Midbrain (tissue), 1 donor: ENCODE results near the gene DCAF12L2.
"Not testable (repeated sequence)": the region's sequence is repeated elsewhere in the genome, so short reads cannot be mapped to it uniquely, and the experiment has no call there.

Source experiments
- DNase-seq: peaks from one replicate; lab custom pipeline; 2025; lab: John Stamatoyannopoulos, UW

DCAF12L2 gene

GRCh38 chrX:126165721-126166461, at the start of gene DCAF12L2:
DCAF12L2 (minus strand) TSS chrX:126166289; CDS start chrX:126165924, 365 bp downstream.
- DNase-seq = no peak

- DNase-seq = not testable (repeated sequence)
These were observed 24.8 kb upstream of the DCAF12L2 start for GRCh38 chrX:126190888-126191287.

GRCh38 chrX:126177133-126177840, 11.2 kb upstream of the DCAF12L2 start:
- DNase-seq = no peak

- DNase-seq = no peak
These were observed 4.6 kb upstream of the DCAF12L2 start for GRCh38 chrX:126170720-126171119.

GRCh38 chrX:126167560-126167959, 1.5 kb upstream of the DCAF12L2 start:
- no peak for DNase-seq

GRCh38 chrX:126165401-126165720, 728 bp downstream of the DCAF12L2 start:
- DNase-seq = no peak

- DNase-seq = no peak
These were observed 1.2 kb downstream of the DCAF12L2 start for GRCh38 chrX:126164689-126165400.

GRCh38 chrX:126164226-126164625, 1.9 kb downstream of the DCAF12L2 start:
- no peak for DNase-seq

- no peak for DNase-seq
These were observed 25.1 kb downstream of the DCAF12L2 start for GRCh38 chrX:126141014-126141413.

- no peak for DNase-seq
These were observed 28.2 kb downstream of the DCAF12L2 start for GRCh38 chrX:126137899-126138298.

GRCh38 chrX:126124721-126125120, 41.4 kb downstream of the DCAF12L2 start:
- DNase-seq = no peak
